NCI-H146 treated with DMSO at 0.1 percent for 48 hours (cell line): ENCODE results near the gene ZNF791.
"Not testable (repeated sequence)": the region's sequence is repeated elsewhere in the genome, so short reads cannot be mapped to it uniquely, and the experiment has no call there.

ENCODE experiments used
- DNase-seq: peaks from one replicate; lab custom pipeline; 2025; ENCODE audit not compliant: unreplicated experiment; lab: John Stamatoyannopoulos, UW

Gene ZNF791

DNA sequence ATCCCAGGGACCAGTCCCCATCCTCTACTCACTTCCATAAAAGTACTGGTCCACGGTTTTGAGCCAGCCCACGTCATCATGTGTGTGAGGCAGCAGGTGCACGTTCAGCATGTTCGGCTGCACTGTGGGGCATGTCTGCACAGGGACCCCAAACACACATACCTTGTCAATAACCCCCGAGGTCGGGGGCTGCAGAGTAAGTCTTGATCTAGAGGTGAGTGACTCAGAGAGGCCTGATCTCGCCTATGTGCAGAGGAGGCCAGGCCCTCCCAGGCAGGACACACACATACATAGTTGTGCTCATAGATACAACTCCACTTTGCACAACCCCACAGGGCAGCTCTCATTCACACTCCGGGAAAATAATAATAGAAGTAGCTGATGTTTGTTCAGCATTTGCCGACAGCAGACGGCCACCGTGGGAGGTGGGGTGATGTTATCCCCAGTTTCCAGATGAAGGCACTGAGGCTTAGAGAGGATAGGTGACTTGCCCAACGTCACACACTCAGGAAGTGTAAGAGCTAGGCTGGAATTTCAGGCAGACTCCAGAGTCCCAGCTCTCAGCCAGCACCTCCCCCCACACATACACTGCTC lies 55.0 kb downstream of the ZNF791 start:
- DNase-seq = no peak

DNA sequence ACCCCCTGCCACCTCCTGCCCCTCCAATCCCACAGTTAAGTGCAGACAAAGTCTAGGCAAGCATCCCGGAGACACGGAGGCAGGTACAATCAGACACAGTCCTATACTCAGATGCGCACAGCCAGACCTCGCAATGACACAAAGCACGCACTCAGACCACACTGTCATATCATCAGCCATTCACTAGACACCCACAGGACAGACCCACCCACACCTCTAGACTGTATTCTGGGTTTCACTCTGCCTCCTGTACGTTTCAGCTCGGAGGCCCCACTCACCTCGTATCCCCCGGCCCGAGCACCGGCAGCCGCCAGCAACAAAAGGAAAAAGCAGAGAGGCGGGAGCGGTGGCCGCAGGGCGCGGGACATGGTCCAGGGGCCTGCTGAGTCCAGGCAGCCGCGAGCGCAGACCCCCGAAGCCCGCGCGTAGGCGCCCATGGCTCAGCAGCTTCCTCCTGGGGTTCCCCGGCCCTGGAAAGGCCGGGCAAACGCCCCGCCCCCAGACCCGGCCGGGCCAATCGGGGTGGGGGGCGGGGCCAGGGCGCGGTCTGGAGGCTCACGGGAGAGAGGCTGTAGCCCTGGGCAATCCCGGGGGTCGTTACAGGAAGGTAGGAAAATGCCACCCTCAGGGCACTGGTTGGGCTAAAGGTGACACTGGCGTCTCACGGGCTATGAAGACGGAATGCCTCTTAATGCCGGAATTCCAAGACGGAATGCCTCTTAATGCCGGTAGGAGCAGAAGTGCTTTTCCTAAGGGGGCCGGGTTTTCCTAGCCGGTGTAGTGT lies 55.7 kb downstream of the ZNF791 start, which contains the start of the genes MAN2B1 and WDR83:
Gene MAN2B1 (minus strand): TSS at position 478 of the 784 bp plus-strand sequence. CDS start 41 bp downstream, at position 437.
Gene WDR83 (plus strand): TSS at position 543 of the 784 bp plus-strand sequence. CDS start 2,984 bp downstream, outside the sequence.
- DNase-seq = peak; percentile 83

DNA sequence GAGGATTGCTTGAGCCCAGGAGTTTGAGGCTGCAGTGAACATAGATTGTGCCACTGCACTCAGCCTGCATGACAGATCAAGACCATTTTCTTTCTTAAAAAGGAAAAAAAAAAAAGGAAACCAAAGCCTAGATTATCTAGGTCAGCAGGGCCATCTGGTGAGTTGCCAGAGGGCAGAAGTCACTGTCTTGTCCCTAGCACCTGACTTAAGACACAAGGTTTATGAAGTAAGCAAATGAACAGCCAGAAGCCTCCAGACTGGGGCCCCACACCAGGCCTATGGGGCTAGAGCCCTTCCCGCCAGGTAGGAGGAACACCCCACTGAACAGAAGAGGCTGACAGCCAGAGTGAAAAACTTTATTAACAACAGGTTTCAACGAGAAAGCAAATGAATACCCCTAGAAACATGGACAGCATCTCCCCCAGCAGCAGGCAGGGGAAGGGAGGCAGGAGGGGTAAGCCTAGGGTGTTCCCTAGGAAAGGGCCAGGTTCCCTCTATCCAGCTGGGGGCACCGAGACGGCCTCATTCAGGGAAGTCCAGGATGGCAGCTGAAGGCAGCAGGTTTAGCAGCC lies 57.1 kb downstream of the ZNF791 start:
- DNase-seq = no peak

DNA sequence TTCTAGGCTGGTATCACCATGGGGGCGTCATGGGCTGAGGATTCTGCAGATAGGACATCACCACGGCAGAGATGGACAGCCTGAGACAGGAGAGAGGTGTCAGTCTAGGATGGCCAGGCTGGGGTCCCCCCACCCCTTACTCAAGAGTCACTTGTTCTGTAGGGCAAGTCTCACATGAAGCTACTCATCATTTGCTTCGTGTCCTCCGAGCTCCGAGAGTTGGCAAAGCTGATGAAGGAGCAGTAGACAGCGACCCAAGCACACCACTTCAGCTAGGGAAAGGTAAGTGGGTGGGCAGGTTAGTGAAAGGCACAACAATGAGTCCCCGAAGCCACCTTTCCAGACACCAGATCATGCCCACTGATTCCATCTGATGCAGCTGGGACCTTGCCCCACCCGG lies 57.6 kb downstream of the ZNF791 start:
- DNase-seq = no peak

DNA sequence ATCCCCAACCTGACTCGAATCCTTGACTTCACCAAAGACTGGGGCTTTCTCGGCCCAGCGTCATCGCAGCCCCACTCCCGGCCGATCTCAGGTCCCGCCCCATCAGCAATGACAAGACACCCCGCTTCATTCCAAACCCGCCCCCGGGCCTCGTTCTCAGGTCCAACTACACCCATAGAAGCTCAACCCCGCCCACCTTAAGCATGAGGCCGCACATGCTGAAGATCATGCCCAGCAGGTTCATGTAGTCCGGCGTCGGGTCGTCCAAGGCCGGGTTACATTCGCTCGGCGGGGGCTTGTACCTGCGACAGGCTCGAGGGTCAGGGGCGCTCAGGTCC lies 58.2 kb downstream of the ZNF791 start:
- DNase-seq = no peak

DNA sequence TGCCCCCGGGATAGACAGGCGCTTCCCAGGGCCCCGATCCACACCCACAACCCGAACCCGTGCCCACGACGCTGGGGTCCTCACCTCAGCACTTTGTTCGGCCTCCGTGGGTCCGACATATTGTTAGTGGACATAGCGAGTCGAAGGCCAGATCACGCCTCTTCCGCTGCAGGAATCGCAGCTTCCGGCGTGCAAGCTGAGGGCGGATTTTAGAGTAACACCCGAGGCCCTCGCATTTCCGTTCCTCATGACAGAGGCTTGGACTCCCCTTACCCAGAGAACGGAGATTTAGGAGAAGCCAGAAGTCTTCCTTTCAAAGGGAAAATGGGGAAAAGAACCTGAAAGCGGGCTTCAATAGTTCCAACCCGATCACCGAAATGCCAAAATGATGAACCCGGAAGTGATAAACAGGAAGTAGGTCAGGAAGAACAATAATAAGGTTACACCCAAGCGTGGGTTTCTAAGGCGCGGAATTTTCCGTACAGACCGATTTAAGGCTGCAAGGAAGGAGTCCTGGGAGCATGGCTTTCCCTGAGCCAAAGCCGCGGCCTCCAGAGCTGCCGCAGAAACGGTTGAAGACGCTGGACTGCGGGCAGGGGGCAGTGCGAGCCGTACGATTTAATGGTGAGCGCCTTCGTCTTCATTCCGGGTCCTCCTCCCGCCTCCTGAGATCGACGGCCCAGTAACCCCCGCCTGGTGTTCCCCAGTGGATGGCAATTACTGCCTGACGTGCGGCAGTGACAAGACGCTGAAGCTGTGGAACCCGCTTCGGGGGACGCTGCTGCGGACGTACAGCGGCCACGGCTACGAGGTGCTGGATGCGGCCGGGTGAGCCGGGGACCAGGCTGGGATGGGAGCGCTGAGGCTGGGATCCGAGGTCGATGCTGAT lies 58.8 kb downstream of the ZNF791 start:
- DNase-seq = peak; percentile 92

DNA sequence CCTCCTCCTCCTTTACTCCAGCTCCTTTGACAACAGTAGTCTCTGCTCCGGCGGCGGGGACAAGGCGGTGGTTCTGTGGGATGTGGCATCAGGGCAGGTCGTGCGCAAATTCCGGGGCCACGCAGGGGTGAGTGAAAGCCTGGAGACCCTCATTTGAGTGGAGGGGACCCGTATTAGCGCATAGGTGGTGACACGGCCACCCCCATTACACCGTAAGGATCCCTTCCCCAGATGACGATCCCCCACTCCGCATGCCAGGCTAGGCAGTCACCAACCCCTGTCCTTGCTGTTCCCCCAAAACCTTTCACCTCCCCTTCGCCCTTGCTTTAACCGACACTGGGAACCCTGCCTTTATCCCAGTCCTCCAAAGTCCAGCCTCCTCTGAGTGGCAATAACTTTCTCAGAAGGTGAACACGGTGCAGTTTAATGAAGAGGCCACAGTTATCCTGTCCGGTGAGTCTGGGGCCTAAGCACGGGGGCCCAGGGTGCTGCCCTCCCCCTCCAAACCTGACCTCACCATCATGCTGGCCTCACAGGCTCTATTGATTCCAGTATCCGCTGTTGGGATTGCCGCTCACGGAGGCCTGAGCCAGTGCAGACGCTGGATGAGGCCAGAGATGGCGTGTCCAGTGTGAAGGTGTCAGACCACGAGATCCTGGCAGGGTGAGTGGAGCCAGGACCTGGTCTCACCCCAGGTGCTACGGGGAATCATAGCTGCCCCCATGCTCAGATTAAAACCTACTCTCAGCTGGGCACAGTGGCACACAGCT lies 59.6 kb downstream of the ZNF791 start:
- no peak for DNase-seq

DNA sequence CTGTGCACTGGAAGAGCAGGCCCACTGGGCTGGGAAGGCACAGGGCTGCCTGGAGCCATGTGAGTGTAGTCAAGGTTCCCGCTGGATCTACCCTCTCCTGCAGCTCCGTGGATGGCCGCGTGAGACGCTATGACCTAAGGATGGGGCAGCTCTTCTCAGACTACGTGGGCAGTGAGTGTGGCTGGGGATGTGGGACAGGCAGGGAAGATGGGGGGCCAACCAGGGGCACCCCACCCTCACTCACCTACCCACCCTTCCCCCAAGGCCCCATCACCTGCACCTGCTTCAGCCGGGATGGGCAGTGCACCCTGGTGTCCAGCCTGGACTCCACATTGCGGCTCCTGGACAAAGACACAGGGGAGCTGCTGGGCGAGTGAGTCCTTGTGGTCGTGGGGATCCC lies 62.0 kb downstream of the ZNF791 start:
- DNase-seq = no peak

DNA sequence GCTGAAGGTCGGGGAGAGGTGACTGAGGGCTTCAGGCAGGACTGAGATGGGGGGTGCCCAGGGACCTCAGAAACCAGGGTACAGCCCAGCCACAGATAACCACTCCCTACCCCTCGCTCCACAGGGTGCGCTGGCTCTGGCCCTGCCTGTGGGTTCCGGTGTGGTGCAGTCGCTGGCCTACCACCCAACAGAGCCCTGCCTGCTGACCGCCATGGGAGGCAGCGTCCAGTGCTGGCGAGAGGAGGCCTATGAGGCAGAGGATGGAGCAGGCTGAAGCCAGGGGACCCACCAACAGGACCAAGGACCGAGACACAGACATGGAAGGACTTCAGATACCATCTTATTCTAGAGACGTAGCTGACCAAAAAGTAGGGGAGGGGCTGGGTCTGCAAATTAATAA lies 64.7 kb downstream of the ZNF791 start:
- no peak for DNase-seq

DNA sequence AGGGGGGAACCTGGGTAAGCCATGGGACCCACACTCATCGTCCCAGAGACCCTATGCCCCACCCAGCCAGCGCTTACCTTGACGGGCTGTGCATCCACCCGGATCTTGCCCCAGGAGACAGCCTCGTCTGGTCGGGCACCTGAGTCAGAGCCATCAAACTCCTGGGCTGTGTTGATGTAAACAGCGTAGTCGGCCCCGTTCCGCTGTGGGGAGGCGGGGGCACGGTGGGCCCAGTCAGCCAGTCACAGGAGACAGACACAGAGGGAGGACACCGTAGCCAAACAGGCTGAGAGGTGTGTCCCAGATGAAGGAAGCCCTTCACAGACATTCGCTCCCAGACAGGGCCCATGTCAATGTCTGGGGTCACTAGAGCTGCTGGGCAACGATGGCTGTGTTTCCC lies 65.2 kb downstream of the ZNF791 start:
- no peak for DNase-seq

DNA sequence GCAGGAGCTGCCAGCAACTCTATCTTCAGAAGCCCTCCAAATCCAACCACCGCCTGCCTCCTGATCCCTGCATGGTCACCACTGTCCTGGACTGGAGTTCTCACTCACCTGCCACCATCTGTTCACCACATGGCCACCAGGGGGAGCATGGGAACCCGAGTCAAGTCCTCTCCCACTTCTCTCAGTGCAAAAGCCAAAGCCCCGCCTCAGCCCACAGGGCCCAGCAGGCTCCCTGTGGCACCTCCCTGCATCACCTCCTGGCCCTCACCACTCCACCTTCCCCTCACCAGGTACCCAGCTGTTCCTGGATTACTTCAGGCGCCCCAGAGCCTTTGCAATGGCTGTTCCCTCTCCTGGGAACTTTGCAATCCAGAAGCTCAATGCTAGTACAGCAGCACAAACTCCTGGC lies 65.7 kb downstream of the ZNF791 start:
- peak; percentile 69 for DNase-seq

DNA sequence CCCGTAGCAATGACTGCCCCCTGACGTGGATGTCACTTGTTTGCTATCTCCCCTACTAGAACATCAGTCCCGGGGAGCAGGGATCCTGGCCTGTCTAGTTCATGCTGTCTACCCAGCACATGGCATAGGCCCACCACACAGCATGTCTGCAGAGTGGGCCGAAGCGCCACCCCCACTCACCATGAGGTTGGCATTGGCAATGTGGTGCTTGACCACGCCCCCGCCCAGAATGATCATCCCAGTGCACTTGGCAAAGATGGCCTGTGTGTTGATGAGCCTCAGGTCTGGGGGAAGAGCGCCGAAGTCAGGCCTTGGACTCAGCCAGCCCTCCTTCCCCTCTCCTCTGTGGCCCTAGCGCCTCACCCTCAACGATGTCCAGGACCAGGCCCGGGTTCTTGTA lies 66.2 kb downstream of the ZNF791 start:
- no peak for DNase-seq

DNA sequence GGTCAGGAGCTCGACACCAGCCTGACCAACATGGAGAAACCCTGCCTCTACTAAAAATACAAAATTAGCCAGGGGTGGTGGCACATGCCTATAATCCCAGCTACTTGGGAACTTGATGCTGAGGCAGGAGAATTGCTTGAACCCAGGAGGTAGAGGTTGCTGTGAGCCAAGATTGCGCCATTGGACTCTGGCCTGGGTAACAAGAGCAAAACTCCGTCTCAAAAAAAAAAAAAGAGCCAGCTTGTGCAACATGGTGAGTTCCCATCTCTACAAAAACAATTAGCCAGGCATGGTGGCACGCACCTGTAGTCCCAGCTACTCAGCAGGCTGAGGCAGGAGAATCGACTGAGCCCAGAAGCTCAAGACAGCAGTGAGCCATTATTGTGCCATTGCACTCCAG lies 67.3 kb downstream of the ZNF791 start:
- DNase-seq = not testable (repeated sequence)

DNA sequence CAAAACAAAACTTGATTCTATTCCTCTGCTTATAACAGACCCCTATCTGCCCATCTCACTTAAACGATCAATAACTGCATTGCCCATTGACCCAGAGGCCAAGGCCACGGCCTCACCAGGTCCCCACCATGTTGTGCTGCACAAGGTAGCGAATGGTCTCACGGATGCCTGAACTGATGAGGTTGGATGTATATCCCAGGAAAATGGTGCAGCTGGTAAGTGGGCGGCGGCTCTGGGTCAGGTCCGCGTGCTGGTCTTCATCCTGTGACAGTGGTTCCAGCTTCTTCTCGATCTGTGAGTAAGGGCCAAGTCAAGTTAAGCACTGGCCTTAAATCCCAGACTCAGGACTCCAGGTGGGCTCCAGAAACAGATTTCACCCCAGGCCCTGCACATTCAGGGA lies 69.3 kb downstream of the ZNF791 start:
- DNase-seq = no peak

DNA sequence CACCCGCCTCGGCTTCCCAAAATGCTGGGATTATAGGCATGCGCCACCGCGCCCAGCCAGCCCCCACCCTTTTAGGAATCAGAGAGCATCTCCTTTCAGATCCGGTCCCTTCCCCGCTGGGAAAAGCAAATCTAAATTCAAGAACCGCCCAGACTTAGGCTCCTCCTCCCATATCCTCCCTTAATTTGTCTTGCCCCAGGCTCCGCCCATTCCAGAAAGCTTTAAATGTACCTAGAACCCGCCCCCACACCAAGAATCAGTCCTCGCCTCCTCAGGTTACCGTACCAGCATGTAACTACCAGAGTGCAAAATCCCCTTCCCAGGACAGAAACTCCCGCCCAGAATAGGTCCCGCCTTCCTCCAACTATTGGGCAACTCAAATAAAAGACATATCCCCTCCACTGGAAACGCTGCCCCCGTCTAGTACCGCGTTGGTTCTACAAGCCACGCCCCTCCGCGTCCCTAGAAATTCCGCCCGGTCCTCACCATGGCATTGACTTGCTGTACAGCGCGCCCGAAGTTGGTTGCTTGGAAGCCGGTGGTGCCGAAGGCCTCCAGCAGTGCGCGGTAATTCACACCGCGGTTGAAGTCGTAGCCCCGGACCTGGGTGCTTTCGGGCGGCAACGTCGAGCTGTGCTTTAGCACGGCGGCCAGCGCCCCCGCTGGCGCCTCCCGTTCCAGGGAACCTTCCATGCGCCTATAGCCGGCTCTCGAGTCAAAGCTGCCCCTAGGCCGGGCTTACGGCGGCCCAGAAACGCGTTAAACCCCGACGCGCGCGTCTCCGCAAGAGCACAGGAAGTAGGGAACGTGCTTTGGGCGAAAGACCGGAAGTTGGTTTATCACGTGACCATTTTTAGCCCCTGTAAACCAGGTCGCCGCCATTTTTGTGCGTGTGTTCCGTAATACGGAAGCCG lies 70.6 kb downstream of the ZNF791 start, which contains the start of gene DHPS:
Gene DHPS (minus strand): TSS at position 807 of the 914 bp plus-strand sequence. CDS start 114 bp downstream, at position 693.
- DNase-seq = peak; percentile 99
